ENCODE results near the gene ARHGEF19. TPM values are rescaled to one million over a fixed set of nuclear protein-coding genes. Genes with fewer than 3 reads are reported as not detected.

The ARHGEF19 gene
- total and polyA plus RNA-seq, 2 of the 13 experiments (the other 11 are each of a cell fraction or from before 2014, with no cell fraction given): 1.7 to 1.8 TPM

DNA sequence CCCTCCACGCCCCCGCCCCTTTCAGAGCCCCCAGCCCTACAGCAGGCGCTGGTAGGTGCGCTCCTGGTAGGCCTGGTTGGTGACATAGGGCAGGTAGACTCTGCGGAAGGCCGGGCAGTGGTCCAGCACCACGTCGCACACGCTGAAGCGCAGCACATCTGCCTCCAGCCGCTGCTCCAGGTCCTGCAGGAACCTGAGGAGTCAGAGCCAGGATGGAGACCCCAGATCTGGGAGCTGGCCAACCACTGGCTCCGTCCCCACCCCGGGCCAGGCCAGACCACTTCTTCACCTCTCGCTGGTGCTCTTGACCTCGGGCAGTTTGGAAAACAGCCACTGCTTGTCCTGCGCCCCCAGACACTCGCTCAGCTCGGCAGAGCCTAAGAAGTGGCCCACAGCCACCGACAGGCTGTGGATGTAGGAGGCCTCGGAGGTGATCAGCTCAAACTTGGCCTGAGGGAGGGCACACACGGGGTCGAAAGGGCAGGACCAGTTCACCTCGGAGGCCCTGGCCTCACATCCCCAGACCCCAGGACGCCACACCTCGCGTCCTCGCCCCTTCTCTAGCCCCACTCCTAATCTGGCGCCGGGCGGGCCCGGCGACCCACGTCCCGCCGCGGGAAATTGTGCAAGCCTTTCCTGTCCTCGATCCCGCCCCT is 6.4 kb downstream of the ARHGEF19 start (continued):
- TF ChIP-seq SP1 (IDR thresholded peaks at IDR 0.05) (no peak), SP1 (CRISPR knock-in tag; IDR thresholded peaks at IDR 0.05) (peak; percentile 24; the same call in 1 of the 2 replicates), SP5 (CRISPR knock-in tag; IDR thresholded peaks at IDR 0.05; ENCODE audit: borderline replicate concordance, low read depth) (0 out of 2 replicates have a peak, but pooled peaks have one; percentile 39), ZSCAN9 (CRISPR knock-in tag; IDR thresholded peaks at IDR 0.05; ENCODE audit: borderline replicate concordance) (peak; percentile 9; the same call in 1 of the 2 replicates), ZBTB38 (CRISPR knock-in tag; IDR thresholded peaks at IDR 0.05) (0 out of 2 replicates have a peak, but pooled peaks have one; percentile 32), TEAD3 (CRISPR knock-in tag; optimal IDR thresholded peaks at IDR 0.05; ENCODE audit: borderline replicate concordance) (peak; percentile 44), SYNCRIP (IDR thresholded peaks at IDR 0.05; ENCODE audit: insufficient read depth, low read depth, low read length) (no peak), AGO2 (optimal IDR thresholded peaks at IDR 0.05; ENCODE audit: low read depth, low read length) (no peak)
- TF ChIP-seq, protein P1, sequence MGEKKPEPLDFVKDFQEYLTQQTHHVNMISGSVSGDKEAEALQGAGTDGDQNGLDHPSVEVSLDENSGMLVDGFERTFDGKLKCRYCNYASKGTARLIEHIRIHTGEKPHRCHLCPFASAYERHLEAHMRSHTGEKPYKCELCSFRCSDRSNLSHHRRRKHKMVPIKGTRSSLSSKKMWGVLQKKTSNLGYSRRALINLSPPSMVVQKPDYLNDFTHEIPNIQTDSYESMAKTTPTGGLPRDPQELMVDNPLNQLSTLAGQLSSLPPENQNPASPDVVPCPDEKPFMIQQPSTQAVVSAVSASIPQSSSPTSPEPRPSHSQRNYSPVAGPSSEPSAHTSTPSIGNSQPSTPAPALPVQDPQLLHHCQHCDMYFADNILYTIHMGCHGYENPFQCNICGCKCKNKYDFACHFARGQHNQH (CRISPR knock-in tag; IDR thresholded peaks at IDR 0.05): 0 out of 2 replicates have a peak, but pooled peaks have one; percentile 17
- TF ChIP-seq, protein P2, sequence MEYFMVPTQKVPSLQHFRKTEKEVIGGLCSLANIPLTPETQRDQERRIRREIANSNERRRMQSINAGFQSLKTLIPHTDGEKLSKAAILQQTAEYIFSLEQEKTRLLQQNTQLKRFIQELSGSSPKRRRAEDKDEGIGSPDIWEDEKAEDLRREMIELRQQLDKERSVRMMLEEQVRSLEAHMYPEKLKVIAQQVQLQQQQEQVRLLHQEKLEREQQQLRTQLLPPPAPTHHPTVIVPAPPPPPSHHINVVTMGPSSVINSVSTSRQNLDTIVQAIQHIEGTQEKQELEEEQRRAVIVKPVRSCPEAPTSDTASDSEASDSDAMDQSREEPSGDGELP (IDR thresholded peaks at IDR 0.05; ENCODE audit: borderline replicate concordance, low read depth): no peak
- TF ChIP-seq, protein P3, sequence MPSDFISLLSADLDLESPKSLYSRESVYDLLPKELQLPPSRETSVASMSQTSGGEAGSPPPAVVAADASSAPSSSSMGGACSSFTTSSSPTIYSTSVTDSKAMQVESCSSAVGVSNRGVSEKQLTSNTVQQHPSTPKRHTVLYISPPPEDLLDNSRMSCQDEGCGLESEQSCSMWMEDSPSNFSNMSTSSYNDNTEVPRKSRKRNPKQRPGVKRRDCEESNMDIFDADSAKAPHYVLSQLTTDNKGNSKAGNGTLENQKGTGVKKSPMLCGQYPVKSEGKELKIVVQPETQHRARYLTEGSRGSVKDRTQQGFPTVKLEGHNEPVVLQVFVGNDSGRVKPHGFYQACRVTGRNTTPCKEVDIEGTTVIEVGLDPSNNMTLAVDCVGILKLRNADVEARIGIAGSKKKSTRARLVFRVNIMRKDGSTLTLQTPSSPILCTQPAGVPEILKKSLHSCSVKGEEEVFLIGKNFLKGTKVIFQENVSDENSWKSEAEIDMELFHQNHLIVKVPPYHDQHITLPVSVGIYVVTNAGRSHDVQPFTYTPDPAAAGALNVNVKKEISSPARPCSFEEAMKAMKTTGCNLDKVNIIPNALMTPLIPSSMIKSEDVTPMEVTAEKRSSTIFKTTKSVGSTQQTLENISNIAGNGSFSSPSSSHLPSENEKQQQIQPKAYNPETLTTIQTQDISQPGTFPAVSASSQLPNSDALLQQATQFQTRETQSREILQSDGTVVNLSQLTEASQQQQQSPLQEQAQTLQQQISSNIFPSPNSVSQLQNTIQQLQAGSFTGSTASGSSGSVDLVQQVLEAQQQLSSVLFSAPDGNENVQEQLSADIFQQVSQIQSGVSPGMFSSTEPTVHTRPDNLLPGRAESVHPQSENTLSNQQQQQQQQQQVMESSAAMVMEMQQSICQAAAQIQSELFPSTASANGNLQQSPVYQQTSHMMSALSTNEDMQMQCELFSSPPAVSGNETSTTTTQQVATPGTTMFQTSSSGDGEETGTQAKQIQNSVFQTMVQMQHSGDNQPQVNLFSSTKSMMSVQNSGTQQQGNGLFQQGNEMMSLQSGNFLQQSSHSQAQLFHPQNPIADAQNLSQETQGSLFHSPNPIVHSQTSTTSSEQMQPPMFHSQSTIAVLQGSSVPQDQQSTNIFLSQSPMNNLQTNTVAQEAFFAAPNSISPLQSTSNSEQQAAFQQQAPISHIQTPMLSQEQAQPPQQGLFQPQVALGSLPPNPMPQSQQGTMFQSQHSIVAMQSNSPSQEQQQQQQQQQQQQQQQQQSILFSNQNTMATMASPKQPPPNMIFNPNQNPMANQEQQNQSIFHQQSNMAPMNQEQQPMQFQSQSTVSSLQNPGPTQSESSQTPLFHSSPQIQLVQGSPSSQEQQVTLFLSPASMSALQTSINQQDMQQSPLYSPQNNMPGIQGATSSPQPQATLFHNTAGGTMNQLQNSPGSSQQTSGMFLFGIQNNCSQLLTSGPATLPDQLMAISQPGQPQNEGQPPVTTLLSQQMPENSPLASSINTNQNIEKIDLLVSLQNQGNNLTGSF (CRISPR knock-in tag; IDR thresholded peaks at IDR 0.05): no peak
- TF ChIP-seq, protein P4, sequence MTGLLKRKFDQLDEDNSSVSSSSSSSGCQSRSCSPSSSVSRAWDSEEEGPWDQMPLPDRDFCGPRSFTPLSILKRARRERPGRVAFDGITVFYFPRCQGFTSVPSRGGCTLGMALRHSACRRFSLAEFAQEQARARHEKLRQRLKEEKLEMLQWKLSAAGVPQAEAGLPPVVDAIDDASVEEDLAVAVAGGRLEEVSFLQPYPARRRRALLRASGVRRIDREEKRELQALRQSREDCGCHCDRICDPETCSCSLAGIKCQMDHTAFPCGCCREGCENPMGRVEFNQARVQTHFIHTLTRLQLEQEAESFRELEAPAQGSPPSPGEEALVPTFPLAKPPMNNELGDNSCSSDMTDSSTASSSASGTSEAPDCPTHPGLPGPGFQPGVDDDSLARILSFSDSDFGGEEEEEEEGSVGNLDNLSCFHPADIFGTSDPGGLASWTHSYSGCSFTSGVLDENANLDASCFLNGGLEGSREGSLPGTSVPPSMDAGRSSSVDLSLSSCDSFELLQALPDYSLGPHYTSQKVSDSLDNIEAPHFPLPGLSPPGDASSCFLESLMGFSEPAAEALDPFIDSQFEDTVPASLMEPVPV (CRISPR knock-in tag; IDR thresholded peaks at IDR 0.05): 0 out of 2 replicates have a peak, but pooled peaks have one; percentile 2
- TF ChIP-seq, protein P5, sequence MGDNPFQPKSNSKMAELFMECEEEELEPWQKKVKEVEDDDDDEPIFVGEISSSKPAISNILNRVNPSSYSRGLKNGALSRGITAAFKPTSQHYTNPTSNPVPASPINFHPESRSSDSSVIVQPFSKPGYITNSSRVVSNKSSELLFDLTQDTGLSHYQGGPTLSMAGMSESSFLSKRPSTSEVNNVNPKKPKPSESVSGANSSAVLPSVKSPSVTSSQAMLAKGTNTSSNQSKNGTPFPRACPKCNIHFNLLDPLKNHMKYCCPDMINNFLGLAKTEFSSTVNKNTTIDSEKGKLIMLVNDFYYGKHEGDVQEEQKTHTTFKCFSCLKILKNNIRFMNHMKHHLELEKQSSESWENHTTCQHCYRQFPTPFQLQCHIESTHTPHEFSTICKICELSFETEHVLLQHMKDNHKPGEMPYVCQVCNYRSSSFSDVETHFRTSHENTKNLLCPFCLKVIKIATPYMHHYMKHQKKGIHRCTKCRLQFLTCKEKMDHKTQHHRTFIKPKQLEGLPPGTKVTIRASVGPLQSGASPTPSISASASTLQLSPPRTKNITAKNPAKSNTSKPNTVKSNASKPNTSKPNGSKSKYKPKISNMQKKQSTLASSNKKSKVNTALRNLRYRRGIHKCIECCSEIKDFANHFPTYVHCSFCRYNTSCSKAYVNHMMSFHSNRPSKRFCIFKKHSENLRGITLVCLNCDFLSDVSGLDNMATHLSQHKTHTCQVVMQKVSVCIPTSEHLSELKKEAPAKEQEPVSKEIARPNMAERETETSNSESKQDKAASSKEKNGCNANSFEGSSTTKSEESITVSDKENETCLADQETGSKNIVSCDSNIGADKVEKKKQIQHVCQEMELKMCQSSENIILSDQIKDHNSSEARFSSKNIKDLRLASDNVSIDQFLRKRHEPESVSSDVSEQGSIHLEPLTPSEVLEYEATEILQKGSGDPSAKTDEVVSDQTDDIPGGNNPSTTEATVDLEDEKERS (CRISPR knock-in tag; IDR thresholded peaks at IDR 0.05): 0 out of 2 replicates have a peak, but pooled peaks have one; percentile 17
- TF ChIP-seq, protein P6, sequence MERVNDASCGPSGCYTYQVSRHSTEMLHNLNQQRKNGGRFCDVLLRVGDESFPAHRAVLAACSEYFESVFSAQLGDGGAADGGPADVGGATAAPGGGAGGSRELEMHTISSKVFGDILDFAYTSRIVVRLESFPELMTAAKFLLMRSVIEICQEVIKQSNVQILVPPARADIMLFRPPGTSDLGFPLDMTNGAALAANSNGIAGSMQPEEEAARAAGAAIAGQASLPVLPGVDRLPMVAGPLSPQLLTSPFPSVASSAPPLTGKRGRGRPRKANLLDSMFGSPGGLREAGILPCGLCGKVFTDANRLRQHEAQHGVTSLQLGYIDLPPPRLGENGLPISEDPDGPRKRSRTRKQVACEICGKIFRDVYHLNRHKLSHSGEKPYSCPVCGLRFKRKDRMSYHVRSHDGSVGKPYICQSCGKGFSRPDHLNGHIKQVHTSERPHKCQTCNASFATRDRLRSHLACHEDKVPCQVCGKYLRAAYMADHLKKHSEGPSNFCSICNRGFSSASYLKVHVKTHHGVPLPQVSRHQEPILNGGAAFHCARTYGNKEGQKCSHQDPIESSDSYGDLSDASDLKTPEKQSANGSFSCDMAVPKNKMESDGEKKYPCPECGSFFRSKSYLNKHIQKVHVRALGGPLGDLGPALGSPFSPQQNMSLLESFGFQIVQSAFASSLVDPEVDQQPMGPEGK (CRISPR knock-in tag; IDR thresholded peaks at IDR 0.05): peak; percentile 6; the same call in 1 of the 2 replicates

Measured in HepG2 (cell line).